ENCODE data around the gene PFKFB4.
"Not testable (repeated sequence)": the region's sequence is repeated elsewhere in the genome, so short reads cannot be mapped to it uniquely, and the experiment has no call there.

PFKFB4 gene

DNA sequence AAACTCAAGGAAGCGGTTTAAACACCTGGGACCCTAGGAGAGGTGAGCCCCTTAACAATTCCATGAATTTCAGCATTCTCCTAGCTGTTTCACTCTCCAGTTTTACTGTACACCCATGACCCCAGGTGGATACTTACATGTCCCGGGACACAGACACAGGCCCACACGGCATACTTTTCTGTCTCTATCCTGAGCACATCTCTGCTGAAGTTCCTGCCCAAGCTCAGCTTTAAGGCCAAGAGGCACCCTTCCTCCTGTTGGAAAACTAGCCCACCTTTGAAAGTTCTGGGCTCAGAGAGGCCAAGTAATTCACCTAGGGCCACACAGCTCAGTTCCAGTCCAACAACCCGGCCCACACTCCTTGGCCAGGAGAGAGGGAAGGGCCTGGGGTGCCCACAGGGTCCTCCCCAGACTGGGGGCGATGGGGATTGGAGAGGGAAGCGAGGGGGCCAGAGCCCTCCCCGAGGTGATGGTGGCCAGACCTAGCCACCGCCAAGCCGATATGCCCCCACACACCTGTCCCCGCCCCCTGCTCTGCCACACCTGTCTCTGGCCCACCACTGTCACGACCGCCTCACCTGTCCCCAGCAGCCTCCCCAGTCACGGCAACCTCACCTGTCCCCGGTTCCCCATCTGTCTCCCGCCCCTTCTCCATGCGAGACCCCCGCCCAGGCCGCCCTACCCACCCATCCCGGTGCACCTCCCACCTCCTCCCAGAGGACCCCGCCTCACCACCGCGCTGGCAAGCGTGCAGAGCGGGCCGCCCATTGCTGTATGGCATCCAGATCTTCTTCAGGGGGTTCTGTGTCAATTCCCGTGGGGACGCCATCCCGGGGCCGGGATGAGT lies 431 bp downstream of the PFKFB4 start:
- TF ChIP-seq, protein P1, sequence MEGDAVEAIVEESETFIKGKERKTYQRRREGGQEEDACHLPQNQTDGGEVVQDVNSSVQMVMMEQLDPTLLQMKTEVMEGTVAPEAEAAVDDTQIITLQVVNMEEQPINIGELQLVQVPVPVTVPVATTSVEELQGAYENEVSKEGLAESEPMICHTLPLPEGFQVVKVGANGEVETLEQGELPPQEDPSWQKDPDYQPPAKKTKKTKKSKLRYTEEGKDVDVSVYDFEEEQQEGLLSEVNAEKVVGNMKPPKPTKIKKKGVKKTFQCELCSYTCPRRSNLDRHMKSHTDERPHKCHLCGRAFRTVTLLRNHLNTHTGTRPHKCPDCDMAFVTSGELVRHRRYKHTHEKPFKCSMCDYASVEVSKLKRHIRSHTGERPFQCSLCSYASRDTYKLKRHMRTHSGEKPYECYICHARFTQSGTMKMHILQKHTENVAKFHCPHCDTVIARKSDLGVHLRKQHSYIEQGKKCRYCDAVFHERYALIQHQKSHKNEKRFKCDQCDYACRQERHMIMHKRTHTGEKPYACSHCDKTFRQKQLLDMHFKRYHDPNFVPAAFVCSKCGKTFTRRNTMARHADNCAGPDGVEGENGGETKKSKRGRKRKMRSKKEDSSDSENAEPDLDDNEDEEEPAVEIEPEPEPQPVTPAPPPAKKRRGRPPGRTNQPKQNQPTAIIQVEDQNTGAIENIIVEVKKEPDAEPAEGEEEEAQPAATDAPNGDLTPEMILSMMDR (IDR thresholded peaks at IDR 0.05; ENCODE audit: extremely low read depth, missing control alignments), result no peak
- DNase-seq (ENCODE audit: low spot score), result no peak

DNA sequence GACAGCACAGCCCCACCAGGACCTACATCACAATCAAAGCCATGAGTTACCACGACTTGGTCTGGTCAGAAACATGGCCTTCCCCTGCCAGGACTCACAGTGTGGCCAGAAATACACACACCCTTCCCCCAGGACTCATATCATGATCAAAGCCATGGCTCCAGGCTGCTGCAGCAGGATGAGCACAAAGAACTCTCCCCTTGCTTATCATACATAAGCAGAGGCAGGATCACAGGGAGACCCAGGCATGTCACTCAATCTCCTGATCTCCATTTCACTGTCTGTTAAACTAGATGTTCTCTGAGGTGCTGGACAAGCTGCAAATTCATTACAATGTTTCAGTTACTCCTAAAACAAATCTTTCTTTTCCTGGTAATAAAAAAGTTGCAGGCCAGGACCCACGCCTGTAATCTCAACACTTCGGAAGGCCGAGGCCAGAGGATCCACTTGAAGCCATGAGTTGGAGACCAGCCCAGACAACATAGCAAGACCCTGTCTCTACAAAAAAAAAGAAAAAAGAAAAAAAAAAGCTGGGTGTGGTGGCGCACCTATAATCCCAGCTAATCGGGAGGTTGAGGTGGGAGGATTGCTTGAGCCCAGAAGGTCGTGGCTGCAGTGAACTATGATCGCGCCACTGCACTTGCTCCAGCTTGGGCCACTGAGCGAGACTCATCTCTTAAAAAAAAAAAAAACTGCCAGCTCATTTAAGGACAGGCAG lies 1.2 kb downstream of the PFKFB4 start:
- no peak for DNase-seq (ENCODE audit: low spot score)
- TF ChIP-seq, protein P1 (IDR thresholded peaks at IDR 0.05; ENCODE audit: extremely low read depth, missing control alignments), result no peak

DNA sequence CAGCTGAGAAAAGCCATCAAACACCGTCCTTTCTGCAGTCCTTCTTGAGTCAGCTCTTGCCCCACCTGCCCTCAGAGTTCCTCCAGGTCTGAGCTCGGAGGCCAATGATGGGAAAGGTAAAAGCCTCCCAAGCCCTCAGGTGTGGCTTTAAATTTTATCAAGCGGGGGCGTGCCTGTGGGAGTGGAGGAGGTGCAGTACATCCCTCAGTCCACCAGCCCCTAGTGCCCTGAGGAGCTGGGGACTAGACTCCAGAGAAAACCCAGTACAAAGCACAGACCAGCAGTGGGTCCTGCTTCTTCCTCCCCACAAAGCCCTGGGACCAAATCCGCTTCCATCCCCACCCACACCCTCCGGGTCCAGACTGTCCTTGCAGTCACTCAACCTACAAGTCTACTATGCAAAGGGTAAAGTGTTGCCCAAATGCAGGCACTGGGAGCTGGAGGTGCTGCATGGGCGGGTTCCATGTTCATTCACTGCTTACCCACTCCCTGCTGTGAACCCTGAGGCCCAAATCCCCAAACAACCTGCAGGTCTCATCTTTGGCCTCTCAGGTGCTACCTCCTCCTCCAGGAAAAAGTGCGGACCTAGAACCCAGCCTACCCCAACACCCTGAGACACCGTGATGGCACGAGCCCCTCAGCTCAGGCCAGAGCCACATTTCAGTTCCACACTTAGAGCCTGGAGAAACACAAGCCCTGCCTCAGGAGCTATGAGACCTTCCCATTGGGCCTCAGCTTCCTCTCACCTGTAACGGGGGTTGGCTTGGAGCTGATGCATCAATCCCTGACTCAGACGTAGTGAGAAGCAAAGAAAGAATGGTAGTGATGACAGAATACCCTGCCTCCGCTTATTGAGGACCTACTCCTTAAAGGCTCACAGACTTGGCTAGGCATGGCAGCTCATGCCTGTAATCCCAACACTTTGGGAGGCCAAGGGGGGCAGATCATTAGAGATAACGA lies 2.4 kb downstream of the PFKFB4 start:
- TF ChIP-seq, protein P1 (IDR thresholded peaks at IDR 0.05; ENCODE audit: extremely low read depth, missing control alignments), result no peak
- DNase-seq (ENCODE audit: low spot score), result no peak

DNA sequence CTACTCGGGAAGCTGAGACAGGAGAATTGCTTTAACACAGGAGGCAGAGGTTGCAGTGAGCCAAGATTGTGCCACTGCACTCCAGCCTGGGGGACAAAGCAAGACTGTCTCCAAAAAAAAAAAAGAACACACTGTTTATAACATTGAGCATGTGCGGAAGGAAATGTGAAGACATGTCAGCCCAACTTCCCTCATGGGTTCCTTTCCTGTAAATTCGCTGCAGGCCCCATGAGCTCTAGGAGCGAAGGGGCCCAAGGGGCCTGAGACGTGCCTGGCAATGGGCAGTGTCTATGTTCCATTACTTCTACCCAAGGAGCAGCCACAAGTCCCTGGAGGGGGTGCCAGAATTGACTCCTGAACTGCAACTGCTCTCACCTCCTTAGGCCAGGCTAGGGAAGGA lies 3.2 kb downstream of the PFKFB4 start:
- DNase-seq (ENCODE audit: low spot score), result no peak
- TF ChIP-seq, protein P1 (IDR thresholded peaks at IDR 0.05; ENCODE audit: extremely low read depth, missing control alignments), result no peak

DNA sequence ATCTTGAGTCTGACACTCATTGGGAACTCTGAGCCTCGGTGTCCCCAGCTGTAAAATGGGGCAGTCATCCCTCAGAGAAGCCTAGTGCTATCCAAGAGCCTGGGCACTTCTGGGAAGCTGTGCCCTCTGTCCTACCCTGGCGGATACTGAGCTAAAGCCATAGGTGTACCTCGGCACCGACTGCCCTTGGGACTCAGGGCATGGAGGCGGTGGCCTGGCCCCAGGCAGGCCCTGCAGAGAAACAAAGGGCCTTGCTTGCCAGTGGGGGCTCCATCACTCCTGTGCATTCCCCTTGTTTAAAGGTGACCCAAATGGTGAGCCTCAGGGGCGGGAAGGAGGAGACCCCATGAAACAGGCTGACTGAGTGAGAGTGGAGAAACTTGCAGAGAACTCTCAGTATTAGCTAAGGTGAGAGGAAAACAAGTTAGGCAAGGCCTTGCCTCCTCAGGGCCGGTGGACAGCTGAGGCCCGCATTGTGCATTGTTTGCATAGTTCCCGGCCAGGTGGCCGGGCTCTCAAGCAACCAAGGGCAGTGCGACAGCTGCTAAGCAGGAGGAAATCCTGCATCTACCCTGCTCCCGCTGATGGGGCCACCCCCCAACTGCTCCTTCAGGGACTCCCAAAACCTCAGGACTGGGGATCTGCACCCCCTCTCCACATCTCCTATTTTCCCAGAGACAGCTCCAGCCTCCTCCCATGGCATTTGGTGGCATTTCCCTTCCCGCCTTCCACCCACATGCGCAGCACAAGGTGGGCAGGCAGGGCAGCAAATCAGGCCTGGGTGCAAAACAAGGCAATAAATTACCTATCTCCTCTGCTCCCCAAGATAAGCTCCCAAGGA lies 4.3 kb downstream of the PFKFB4 start:
- DNase-seq (ENCODE audit: low spot score), result no peak
- TF ChIP-seq, protein P1 (IDR thresholded peaks at IDR 0.05; ENCODE audit: extremely low read depth, missing control alignments), result no peak

DNA sequence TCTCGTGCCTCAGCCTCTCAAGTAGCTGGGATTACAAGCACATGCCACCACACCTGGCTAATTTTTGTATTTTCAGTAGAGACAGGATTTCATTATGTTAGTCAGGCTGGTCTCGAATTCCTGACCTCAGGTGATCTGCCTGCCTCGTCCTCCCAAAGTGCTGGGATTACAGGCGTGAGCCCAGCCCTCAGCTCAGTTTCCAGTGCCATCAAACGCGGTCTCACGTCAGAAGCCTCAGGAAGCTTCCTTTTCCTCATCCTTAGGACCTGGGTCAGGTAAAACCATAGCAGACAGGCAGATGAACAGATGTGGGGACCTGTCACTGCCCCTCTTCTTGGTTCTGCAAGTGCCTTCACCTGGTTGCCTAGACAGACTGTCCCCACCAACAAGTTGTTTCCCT lies 5.0 kb downstream of the PFKFB4 start:
- DNase-seq (ENCODE audit: low spot score), result not testable (repeated sequence)

All from GM20000 (cell line).